Esophagus squamous epithelium (tissue), 5 donors: Measurements from ENCODE around the gene SLC22A9. TPM values are rescaled to one million over a fixed set of nuclear protein-coding genes. Genes with fewer than 3 reads are reported as not detected.
A peak's percentile ranks its signal among the peaks of the same experiment; 100 is the strongest.
"Not testable (repeated sequence)": the region's sequence is repeated elsewhere in the genome, so short reads cannot be mapped to it uniquely, and the experiment has no call there.

ENCODE experiments used
- DNase-seq: peaks from one replicate; lab custom pipeline; 2025; lab: John Stamatoyannopoulos, UW
- H3K27ac ChIP-seq, 4 donors: fragments of 200-600 bp; sonication (generic); one replicate each; pipeline ENCODE4 v1.5.1; 2016 to 2019; ENCODE audit warnings: mild to moderate bottlenecking in 1 of 4
- H3K27me3 ChIP-seq, 4 donors: fragments of 200-600 bp; sonication (generic); 1 replicate in 3 of 4; 2 replicates in 1 of 4; pipeline versions ENCODE4 v1.5.1 to v1.6.0; 2017 to 2021; ENCODE audit warnings: antibody characterized with exemption in 1 of 4
- H3K36me3 ChIP-seq, 3 donors: fragments of 200-600 bp; sonication (generic); one replicate each; pipeline ENCODE4 v1.5.1; 2016 to 2019
- H3K4me1 ChIP-seq, 3 donors: fragments of 200-600 bp; sonication (generic); one replicate each; pipeline ENCODE4 v1.5.1; 2017 to 2019
- H3K4me3 ChIP-seq, 4 donors: fragments of 200-600 bp; sonication (generic); 1 replicate in 3 of 4; 2 replicates in 1 of 4; pipeline ENCODE4 v1.5.1; 2016 to 2019; ENCODE audit warnings: mild to moderate bottlenecking in 2 of 4, moderate library complexity in 1 of 4
- H3K9me3 ChIP-seq, 3 donors: fragments of 200-600 bp; sonication (generic); one replicate each; pipeline ENCODE4 v1.5.1; 2016 to 2019
- POLR2A ChIP-seq, 4 donors: fragments of 450-650 bp; IDR thresholded peaks; one replicate each; pipeline ENCODE4 v1.6.1; 2017; ENCODE audit warnings: antibody characterized with exemption in 4 of 4, mild to moderate bottlenecking in 4 of 4, moderate library complexity in 3 of 4
- WGBS, 2 donors: methylation state at CpG; one replicate each; pipeline ENCODE4 v1.1.5; 2018; 5-methylcytosine and 5-hydroxymethylcytosine counted together
- intact Hi-C: fragments of 100-400 bp; cut with DNase I; formaldehyde crosslinking; loops from one replicate; pipeline ENCODE4 v1.15.0; 2022
- total RNA-seq, 4 donors: library from RNA; depleted of rRNA; stranded (reverse); fragments of >200 nt; gene quantifications; one replicate each; pipeline ENCODE4 v1.1.0, GENCODE V29; 2016
- TF ChIP-seq, protein P1 (sequence below), 6 experiments: fragments of 450-650 bp in 4 of 6; fragments of 200-600 bp in 2 of 6; sonication (generic) in 2 of 6; IDR thresholded peaks; one replicate each; pipeline ENCODE4 v1.5.1; 2016 to 2019; ENCODE audit warnings: antibody characterized with exemption in 6 of 6, mild to moderate bottlenecking in 4 of 6, moderate library complexity in 4 of 6
- donor health status: DM: yes; HTN: yes; CAD: no.

Gene SLC22A9
- total RNA-seq, 4 donors from 2014 or later = not detected

DNA sequence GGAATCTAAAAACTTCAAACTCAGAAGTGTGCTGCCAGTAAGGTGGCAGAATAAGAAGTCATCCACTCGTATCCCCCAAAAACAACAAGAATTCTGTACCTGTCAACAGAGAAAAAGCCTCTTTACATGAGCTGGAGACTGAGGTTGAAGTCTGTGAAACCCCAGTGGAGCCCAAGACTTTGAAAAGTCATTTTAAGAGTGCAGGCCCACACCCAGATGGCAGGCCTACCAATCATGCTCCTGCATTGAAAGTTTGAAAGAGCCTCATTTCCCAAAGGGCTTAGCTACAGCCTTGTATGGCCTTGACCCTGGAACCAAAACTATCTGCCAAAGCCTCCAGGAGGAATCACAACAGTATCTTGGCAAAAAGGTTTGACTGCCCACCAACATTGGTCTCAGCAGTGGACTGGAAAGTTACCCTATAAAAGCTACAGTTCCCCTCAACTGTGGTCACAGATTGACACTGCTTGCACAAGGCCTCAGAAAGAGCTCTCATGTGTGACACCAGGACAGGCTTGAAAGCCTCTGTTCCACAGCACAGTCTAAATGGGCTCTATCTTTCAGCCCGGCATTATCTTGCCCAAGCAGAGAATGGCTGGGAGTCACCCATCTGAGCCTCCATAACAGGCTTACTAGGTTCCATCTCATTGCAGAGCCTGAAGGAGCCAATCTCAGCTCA lies 47.7 kb downstream of the SLC22A9 start:
- H3K36me3 ChIP-seq = no peaks in the 10 kb centered on the region
- H3K4me3 ChIP-seq = no peak overlapping the region
- H3K27me3 ChIP-seq = peaks cover 0 to 3% (median 0%) of the 10 kb centered on the region in 4 donors
- no peaks in the 10 kb centered on the region for H3K9me3 ChIP-seq
- DNase-seq = no peak
- TF ChIP-seq POLR2A (IDR thresholded peaks at IDR 0.05) = no peak
- TF ChIP-seq, protein P1, sequence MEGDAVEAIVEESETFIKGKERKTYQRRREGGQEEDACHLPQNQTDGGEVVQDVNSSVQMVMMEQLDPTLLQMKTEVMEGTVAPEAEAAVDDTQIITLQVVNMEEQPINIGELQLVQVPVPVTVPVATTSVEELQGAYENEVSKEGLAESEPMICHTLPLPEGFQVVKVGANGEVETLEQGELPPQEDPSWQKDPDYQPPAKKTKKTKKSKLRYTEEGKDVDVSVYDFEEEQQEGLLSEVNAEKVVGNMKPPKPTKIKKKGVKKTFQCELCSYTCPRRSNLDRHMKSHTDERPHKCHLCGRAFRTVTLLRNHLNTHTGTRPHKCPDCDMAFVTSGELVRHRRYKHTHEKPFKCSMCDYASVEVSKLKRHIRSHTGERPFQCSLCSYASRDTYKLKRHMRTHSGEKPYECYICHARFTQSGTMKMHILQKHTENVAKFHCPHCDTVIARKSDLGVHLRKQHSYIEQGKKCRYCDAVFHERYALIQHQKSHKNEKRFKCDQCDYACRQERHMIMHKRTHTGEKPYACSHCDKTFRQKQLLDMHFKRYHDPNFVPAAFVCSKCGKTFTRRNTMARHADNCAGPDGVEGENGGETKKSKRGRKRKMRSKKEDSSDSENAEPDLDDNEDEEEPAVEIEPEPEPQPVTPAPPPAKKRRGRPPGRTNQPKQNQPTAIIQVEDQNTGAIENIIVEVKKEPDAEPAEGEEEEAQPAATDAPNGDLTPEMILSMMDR (IDR thresholded peaks at IDR 0.05) = no peak
- 60 to 83% methylated on average over 1 of the region's 2 CpGs for WGBS, 2 donors
- H3K27ac ChIP-seq = no peak overlapping the region
- intact Hi-C loops = no loop called here
- no peaks in the 10 kb centered on the region for H3K4me1 ChIP-seq

DNA sequence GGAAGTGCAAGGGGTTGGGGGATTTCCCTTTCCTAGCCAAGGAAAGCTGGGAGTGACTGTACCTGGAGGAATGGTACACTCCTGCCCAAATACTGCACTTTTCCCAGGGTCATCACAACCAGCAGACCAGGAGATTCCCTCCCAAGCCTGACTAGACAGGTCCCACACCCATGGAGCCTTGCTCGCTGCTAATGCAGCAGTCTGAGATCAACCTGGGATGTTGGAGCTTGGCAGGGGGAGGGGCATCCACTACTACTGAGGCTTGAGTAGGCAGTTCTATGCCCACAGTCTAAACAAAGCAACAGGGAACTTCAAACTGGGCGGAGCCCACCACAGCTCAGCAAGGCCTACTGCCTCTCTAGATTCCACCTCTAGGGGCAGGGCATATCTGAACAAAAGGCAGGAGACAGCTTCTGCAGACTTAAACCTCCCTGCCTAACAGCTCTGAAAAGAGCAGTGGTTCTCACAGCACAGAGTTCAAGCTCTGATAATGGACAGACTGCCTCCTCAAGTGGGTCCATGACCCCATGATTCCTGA lies 58.5 kb downstream of the SLC22A9 start:
- 83% methylated on average over 1 of the region's 2 CpGs; no CpG with 5 or more reads in 1 of the 2 donors for WGBS, 2 donors
- intact Hi-C loops = no loop called here

DNA sequence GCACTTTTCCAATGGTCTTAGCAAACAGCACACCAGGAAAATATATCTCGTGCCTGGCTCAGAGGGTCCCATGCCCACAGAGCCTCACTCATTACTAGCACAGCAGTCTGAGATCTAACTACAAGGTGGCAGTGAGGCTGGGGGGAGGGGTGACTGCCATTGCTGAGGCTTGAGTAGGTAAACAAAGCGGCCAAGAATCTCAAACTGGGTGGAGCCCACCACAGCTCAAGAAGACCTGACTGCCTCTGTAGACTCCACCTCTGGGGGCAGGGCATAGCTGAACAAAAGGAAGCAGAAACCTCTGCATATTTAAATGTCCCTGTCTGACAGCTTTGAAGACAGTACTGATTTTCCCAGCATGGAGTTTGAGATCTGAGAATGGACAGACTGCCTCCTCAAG lies 61.1 kb downstream of the SLC22A9 start:
- 86 to 89% methylated on average over 1 to 2 of the region's 2 CpGs for WGBS, 2 donors
- H3K36me3 ChIP-seq, H3K4me1 ChIP-seq, DNase-seq, H3K27ac ChIP-seq, H3K4me3 ChIP-seq, H3K9me3 ChIP-seq, intact Hi-C loops, H3K27me3 ChIP-seq: not testable (repeated sequence)

More for the DNA sequence above, 58.5 kb downstream of the SLC22A9 start:
- peaks cover 0 to 4% (median 1%) of the 10 kb centered on the region in 4 donors for H3K27me3 ChIP-seq
- no peak for TF ChIP-seq POLR2A (IDR thresholded peaks at IDR 0.05)
- TF ChIP-seq, protein P1 (IDR thresholded peaks at IDR 0.05) = peak in 1 of 6 experiments; percentile 30
- no peaks in the 10 kb centered on the region for H3K9me3 ChIP-seq
- no peaks in the 10 kb centered on the region for H3K4me1 ChIP-seq
- DNase-seq = no peak
- H3K4me3 ChIP-seq = no peak overlapping the region
- H3K27ac ChIP-seq = no peak overlapping the region
- no peaks in the 10 kb centered on the region for H3K36me3 ChIP-seq

DNA sequence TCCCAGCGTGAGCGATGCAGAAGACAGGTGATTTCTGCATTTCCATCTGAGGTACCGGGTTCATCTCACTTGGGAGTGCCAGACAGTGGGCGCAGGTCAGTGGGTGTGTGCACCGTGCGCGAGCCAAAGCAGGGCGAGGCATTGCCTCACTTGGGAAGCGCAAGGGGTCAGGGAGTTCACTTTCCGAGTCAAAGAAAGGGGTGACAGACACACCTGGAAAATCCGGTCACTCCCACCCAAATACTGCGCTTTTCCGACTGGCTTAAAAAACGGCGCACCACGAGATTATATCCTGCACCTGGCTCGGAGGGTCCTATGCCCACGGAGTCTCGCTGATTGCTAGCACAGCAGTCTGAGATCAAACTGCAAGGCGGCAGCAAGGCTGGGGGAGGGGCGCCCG lies 65.8 kb downstream of the SLC22A9 start:
- DNase-seq, H3K36me3 ChIP-seq, H3K27ac ChIP-seq, H3K4me1 ChIP-seq, intact Hi-C loops, H3K9me3 ChIP-seq, H3K4me3 ChIP-seq, H3K27me3 ChIP-seq: not testable (repeated sequence)
- WGBS, 2 donors = 66 to 89% methylated on average over 8 to 9 of the region's 22 CpGs

DNA sequence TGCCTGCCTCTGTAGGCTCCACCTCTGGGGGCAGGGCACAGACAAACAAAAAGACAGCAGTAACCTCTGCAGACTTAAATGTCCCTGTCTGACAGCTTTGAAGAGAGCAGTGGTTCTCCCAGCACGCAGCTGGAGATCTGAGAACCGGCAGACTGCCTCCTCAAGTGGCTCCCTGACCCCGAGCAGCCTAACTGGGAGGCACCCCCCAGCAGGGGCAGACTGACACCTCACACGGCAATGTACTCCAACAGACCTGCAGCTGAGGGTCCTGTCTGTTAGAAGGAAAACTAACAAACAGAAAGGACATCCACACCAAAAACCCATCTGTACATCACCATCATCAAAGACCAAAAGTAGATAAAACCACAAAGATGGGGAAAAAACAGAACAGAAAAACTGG lies 66.2 kb downstream of the SLC22A9 start:
- H3K4me3 ChIP-seq, H3K27me3 ChIP-seq, H3K36me3 ChIP-seq, H3K4me1 ChIP-seq, H3K27ac ChIP-seq, DNase-seq, intact Hi-C loops, H3K9me3 ChIP-seq: not testable (repeated sequence)
- 0% methylated on average over 1 of the region's 4 CpGs; no CpG with 5 or more reads in 1 of the 2 donors for whole genome bisulfite sequencing, 2 donors

DNA sequence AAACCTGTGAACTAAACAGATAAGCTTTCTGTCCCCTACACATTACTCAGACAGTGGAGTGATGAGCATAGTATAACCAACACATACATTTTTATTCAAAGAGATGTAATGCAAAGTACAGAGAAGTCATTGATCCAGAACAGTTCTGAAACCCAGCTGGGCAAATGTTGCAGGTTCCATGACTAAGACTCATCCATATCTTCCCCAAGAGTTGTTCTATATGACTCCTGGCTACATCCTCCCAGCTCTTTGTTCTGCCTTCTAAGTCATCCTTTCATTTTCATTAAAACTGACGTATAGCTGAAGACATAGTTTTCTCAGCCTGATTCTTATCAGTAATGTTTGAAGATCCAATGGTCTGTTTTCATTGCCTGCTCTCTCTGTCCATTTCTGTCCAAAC lies 74.1 kb downstream of the SLC22A9 start:
- no peaks in the 10 kb centered on the region for H3K36me3 ChIP-seq
- H3K27me3 ChIP-seq = no peaks in the 10 kb centered on the region
- 35 to 41% methylated on average over 1 of the region's 1 CpG for WGBS, 2 donors
- TF ChIP-seq POLR2A (IDR thresholded peaks at IDR 0.05) = no peak
- TF ChIP-seq, protein P1 (IDR thresholded peaks at IDR 0.05) = no peak
- DNase-seq = no peak
- H3K4me3 ChIP-seq = no peak overlapping the region
- H3K27ac ChIP-seq = no peak overlapping the region
- intact Hi-C loops = no loop called here
- H3K9me3 ChIP-seq = no peaks in the 10 kb centered on the region
- H3K4me1 ChIP-seq = peaks cover 0 to 3% (median 0%) of the 10 kb centered on the region in 3 donors
